ENCODE results near the gene MDK.
A peak's percentile ranks its signal among the peaks of the same experiment; 100 is the strongest.

MDK gene, protein sequence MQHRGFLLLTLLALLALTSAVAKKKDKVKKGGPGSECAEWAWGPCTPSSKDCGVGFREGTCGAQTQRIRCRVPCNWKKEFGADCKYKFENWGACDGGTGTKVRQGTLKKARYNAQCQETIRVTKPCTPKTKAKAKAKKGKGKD

DNA sequence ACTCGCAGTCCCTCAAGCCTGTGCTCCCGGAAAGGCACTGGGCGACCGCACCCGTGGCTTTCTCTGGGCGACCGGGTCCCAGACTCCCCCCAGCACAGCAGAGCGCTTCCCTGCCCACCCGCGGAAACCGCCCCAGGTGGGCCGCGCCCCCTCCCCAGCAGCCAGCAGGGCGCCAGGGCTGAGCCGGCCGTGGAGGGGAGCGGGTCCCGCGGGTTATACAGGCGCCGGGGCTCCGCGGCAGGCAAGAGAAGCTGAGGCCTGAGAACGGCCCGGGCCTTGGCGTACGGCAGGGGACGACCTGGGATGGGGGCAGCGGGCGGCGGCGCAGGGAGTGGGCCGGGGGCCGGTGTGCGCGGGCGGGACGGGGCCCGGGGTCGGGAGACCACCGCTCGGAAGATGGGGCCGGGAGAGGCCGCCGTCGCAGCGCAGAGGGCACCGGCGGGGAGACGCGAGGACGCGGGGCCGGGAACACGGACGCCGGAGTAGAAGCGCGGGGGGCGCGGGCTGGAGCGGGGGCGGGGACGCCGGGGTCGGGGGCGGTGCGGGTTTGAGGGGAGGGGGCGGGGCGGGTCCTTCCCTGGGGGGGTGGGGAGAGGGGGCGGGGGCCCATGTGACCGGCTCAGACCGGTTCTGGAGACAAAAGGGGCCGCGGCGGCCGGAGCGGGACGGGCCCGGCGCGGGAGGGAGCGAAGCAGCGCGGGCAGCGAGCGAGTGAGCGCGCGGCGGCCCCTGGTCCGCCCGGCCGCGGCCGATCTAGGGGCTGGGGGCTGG is at the start of gene MDK:
Gene MDK, plus strand, starts transcription at position 622 of the 771 bp plus-strand sequence. CDS start 389 bp downstream, outside the sequence.
- peak in 1 of 2 donors; percentile 19 for ATAC-seq

DNA sequence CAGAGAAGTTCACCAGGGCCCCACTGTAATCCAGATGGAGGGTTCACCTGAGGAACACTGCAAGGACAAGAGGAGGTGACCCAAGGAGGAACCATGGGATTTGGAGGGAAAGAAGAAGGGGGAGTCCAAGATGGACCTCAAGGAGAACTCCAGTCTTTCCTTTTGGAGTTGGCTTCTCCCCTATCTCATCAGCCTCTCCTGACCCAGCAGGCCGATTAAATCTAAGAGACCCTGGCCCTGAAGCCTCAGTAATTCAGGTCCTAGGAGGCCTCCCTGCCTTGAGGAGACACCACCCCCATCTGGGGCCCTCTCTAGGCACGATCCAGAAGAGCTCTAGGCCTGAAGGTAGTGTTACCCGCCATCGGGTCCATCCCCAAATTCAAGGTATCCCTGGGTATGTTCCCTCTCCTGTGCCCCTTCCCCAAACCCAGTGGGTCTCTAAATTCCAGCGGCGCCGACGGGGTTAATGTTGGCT is 49.3 kb upstream of the MDK start:
- peak in 1 of 2 donors; percentile 3 for ATAC-seq

DNA sequence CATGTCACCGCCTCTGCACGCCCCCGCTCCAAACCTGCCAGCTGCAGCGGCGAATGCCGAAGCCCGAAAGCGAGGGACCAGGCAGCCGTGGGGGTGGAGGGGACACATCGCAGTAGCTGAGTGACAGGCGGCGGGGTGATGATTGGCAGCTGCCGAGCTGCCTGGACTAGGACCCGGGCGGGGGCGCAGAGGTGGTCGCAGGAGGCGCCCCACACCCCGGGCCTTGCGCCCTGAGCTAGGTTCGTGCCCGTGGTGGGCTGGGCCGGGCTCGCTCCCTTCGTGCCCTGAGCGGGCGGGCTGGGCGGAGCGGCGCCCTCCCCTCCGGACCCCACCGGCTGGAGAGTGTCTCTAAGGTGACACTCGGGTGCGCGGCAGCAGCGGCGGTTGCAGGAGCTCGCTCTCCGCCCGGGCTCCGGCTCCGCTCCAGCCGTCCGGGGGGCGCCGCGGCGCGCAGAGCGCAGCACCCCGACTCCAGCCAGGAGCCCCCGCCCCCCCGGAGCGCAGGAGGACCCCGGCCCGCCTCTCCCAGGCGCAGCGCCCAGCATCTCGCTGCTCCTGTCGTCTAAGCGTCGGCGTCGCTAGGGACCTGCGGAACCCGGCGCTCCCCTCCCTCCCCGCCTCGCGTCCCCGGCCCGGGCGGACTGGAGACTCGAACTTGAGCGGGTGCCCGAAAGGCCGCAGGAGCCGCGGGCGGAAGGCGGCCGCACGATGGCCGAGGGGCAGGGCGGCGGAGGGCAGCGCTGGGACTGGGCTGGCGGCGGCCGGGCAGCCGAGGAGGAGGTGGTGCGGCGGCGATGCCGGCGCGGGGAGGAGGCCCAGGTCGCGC is 48.7 kb upstream of the MDK start:
- ATAC-seq, result peak; percentile 37 to 47

DNA sequence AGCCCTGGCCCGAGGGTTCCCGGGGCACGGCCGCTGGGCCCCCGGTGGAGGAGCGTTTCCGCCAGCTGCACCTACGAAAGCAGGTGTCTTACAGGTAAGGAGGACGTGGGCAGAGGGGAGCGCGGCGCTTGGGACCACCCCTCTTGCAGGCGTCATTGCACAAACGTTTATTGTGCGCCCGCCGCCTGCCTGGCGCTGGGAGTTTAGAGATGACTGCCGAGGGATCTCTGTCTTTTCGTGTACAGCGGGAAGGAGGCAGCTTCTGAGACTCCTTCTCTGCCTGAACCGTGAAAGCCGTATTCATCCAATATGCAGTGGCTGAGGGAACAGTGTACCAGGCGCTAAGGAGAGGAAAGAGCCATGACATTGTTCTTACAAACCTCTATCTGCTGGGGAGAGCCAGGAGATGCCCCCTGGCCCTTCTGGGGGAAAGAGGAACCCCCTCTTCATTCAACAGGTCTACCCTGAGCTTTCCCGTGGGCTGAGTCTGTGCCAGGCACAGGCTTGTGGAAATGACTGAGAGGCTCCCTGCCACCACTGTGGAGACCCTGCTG is 48.0 kb upstream of the MDK start:
- peak in 1 of 2 donors; percentile 6 for ATAC-seq

DNA sequence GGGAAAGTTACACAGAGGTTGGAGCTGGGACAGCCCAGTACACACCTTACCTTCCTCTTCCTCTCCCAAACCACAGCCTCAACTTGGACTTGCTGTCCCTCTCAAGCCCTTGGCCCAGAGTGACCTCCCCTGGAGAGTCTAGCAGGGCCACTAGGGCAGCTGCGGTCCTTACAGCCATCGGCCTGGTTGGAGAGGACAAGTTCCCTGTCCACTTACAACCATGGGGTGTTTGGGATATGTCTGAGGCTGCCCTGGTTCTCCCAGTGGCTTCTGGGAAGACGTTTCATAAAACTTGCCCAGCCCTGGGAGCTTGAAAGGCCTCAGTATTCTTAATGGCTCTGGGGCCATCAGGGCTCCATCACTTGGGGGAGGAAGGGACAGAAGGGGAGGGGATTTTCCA is 47.3 kb upstream of the MDK start:
- no peak for ATAC-seq

DNA sequence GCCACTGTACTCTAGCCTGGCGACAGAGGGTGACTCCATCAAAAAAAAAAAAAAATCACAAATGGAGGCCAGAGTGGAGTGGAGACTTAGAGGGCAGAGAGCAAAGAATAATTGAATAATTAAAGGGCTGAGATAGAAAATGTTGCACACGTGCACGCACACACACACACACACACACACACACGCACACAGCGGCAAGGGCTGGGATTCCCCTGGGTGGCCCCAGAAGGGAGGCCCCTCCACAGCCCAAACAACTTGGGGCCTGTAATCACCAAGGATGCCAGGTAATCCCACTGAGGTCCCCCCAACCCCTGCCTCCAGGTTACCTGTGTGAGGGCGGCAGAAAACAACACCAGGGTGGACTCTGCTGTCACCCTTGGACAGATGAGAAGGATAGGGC is 46.2 kb upstream of the MDK start:
- ATAC-seq, result no peak

DNA sequence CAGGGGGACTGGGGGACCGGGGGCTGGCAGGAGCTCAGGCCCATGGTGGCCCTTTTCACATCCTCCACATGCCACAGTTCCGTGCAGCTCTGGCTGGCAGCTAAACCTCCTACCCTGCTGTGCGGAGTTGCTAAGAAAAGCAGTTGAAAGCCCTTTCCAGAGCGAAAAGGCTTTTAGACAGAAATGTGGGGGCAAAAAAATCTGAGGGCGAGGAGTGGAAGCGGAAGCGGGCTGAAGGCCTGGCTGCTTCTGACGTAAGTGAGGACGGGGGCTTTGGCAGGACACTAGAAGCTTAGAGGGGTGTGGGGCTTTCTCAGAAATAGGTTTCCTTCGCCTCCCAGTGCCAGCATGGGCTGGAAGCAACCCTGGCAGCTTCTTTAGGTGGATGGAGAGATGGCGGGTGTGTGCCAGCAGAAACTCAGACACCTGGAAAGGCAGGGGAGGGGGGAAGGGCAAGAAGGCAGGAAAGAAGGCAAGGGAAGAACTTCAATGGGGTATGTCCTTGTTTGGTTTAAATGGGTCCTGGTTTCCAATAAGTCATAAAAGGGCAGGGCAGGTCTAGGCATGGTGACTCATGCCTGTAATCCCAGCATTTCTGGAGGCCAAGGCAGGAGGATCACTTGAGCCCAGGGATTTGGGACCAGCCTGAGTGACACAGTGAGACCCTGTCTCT is 45.4 kb upstream of the MDK start:
- ATAC-seq, result no peak

DNA sequence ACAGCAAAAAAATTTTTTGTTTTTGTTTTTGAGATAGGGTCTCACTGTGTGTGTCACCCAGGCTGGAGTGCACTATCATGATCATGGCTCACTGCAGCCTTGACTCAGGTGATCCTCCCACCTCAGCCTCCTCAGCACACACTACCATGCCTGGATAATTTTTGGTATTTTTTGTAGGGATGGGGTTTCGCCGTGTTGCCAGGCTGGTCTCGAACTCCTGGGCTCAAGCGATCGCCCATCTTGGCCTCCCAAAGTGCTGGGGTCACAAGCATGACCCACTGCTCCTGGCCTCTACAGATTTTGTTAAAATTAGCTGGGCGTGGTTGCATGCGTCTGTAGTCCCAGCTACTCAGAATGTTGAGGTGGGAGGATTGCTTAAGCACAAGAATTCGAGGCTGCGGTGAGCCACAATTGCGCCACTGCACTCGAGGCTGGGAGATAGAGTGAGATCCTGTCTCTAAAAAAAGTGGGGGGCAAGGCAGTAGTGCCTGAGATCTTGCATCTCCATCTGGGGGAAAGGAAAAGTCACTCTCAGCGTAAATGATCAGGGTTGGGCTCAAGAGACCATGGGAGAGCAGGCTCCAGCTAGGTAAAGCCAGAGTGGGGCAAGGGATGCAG is 44.8 kb upstream of the MDK start:
- ATAC-seq, result no peak

DNA sequence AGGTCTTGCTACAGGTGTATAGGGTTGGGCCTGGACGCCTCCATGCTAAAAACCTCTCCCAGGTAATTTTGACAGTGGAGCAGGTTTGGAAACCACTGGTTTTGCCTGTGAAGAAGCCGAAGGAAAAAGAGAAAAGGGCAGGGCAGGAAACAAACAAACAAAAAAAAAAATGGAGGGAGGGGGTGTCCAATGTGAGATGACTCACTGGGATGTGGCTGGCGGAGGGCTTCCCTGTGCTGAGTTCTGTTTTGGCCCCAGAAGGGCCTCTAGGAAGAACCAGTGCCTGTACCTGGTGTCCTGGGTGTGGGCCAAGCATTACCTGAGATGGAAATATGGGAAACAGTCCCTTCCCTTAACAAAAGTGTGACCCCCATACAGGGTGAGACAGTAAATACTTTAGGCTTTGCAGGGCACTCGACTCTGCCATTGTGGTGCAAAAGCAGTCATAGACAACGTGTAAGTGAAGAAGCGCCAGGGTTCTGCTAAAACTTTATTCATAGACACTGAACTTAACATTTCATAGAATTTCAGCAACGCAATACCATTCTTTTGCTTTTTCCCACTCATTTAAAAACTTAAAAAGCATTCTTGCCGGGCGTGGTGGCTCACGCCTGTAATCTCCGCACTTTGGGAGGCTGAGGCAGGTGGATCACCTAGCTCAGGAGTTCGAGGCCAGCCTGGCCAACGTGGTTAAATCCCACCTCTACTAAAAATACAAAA is 43.7 kb upstream of the MDK start:
- no peak for ATAC-seq

DNA sequence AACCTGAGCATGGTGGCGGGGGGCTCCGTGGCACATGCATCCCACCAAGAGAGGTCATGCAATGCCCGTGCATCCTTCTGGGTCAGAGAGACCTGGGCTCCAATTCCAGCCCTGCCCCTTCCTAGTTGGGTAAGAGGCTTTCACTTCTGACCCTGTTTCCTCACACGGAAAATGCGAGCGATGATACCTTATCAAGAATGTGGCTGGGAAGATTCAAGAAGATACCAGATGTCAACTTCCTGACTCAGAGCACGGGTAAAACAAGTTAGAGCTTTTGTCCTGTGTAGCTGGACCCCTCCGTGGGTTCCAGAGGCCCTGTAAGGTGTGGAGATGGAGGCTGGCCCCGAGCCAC is 42.9 kb upstream of the MDK start:
- ATAC-seq, result no peak

DNA sequence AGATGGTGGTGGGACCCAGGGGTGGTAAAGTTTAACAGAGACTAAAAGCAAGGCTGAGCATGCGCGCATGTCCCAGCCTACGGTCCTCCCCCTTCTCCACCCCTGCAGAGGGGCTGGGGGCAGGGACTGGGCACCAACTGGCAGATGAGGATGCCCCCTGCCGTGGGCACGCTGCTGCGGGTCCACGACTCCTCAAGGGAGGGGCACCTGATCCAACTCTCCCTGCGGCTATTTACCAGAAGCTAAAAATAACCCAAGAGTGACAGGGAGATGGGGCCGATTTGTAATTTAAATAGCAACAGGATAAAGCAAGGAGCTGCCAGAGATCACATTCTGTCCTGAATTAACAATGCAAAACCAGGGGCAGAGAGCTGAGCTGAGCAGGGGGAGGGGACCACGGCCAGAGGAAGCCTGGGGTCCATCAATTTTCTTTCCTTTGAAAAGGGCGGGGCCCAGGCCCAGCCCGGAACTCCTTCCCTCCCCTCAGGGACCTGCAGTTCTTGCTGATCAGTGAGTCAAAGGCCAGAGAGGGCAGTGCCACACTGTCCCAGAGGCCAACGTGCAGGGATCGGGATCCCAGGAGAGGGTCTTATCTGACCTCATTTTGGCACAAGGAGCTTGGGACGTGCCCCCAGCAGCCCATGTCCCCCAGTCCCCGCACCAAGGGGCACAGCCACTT is 42.3 kb upstream of the MDK start:
- ATAC-seq, result no peak

DNA sequence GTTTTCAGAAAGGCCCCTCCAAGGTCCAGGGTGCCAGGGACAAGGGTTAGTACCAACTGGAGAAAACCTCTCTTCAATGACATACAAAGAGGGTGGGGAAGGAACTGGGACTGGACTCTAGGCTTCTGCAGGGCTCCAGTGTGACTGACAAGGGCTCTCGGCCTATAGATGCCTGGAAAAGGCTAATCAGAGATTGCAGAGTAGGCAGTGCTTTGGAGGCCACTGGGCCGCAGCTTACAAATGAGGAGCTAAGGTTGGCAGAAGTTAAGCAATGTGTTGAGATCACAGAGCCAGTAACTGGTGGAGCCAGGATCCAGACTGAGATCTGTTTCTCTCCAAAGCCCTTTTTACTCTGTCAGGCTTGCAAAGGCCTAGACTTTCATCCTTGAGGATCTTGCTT is 41.7 kb upstream of the MDK start:
- no peak for ATAC-seq

DNA sequence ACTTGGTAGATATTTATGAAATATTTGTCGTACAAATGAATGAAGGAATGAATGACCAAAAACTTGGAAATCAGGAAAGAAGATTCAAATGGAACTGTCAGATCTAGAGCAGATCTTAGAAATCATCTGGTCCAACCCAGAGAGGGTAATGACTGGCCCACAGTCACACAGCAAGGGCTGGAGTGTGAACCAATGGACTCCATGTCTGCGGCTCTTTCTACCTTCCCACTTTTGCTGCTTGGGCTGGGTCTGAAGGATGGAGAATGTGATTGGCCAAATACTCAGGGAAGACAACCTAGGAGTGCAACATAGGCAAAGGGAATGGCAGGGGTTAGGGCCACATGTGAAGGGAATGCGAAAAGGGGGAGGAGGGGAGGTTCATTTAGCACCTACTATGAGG is 40.0 kb upstream of the MDK start:
- ATAC-seq, result no peak

DNA sequence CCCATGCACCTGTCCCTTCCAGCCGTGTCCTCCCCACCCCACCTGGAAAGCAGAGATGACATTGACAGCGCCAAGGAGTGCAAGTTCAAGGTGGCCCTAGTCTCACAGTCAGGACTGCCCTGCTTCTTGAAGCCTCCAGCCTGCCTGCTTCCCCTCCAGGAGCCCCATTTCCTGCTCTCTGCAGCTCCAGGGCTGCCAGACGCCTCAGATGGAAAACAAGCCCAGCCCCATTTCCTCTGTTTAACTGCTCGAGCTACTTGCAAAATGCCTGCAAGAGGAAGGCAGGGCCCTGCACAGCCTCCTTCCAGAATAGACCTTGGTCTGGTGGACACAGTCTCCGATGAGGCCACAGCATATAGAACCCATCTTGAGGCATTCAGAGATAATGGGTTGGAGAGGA is 39.2 kb upstream of the MDK start:
- ATAC-seq, result no peak

DNA sequence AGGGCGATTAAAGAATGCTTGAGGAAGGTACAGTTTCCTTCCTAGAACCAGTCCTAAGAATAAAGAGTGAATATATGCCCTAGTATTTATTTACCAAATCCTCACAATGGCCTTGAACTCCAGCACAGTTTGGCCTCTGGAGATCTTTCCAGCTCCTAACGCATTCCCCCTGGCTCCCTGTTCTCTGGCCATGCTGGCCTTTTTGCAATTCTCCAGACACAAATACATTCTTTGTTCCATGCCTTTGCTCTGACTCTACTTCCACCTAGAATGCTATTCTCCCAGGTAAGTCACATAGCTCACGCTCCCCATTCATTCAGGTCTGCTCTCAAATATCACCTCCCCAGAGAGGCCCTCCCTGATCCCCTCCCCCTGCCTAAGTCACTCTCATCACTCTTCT is 37.9 kb upstream of the MDK start:
- no peak for ATAC-seq

DNA sequence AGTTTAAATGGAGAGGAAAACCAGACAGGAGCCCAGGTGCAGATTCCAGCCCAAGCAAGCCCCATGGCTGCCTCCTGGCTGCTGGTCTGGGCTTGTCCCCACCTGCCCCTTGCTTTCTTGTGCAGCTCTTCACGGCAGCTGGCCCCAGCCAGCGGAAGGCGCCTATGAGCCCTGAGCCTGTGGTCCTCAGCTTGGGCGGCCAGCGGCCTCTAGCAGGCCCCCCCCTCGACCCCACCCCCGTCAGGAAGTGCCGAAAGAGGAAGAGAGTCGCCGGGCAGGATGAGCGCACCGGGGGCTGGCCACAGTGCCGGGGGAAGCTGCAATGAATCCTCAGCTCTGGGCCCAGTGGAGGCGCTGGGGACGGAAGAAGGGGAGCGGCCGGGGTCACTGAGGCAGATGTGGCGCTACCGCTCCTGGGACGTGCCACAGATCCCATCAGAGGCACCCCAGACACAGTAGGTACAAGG is 36.3 kb upstream of the MDK start:
- no peak for ATAC-seq

DNA sequence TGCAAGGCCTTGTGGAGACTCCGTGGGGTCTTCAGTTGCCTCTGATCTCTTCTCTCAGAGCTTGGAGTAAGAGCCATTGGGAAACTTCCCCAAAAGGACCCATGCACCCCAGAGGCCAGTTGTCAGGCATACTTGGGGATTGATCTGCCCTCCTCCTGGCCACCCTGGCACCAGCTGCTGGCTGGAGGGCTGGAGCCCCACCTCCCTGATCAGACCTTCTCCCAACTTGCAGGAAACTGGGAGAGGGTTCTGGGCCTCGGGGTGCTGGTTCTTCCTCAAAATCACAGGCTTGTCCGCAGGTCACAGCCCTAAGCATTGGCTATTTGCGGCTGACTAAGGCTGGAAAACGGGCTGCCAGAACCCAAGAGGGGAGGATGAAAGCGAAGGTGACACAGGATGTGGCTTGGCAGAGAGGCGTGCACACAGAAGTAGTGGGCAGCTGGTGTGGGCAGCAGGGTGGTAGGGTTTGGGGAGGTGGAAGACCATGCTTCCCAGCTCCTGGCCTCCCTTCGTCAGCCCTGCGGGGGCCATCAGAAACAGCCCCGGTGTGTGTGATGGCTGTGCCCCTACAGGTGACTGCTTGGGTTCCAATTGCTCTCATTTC is 35.5 kb upstream of the MDK start:
- no peak for ATAC-seq

DNA sequence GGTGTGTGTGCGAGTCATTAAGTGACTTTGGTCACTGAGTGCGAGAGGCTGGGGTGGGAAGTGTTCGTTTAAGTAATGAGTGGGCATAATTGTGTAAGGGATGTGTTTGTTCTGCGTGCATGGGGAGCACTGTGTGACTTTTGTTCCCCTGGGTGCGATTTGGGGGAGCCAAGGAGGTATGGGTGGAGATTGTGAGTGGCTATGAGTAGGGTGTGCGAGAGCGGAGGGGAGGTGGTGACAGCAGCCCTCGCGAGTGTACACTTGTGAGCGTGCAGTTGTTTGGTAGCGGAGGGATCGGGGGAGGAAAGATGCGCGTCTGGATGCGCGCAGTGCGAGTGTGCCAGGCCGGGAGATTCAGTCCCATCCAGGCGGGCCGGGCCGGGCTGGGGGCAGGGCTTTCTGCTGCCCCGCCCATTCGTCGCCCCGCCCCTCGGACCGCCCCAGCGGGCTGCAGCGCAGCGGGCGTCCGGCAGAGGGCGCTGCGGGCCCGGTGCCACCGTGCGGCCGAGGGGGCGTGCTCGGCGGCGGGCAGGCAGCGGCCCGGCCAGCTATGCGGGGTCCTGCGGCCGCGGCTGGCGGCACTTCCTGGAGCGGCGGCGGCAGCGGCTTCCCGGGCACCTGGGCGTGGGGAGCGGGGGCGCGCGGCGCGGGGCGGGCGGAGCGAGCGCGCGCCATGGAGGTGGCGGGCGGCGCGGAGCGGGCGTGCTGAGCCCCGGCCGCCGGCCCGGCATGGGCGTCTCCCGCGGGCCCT is 34.4 kb upstream of the MDK start, which contains the start of gene DGKZ:
Gene DGKZ, plus strand, starts transcription at position 578 of the 751 bp plus-strand sequence. CDS start 197 bp downstream, outside the sequence.
- peak; percentile 73 to 74 for ATAC-seq

DNA sequence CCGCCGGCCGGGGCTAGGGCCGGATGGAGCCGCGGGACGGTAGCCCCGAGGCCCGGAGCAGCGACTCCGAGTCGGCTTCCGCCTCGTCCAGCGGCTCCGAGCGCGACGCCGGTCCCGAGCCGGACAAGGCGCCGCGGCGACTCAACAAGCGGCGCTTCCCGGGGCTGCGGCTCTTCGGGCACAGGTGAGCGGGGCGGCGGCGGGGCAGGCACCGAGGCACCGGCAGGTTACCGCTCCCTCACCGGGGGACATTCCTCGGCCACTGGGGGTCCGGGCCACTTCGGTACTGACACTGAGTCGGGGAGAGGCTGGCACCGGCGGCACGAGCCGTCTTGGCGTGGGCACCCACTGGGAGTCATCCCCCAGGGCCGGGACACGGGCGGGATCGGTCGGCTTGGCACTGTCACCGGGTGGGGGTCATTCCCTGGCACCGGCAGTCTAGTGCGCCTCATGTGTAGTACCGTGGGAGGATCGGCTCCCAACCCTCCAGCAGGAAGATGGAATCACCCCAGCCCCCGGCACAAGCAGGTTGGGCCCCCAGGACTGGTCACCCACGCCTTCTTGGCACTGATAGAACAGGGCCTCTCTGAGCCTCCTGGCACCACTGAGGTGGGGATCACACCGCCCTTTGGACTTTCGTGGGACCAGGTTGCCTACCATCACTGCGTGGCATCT is 33.7 kb upstream of the MDK start:
- no peak for ATAC-seq
